ENCODE measurements around the gene CTRB2. TPM values are rescaled to one million over a fixed set of nuclear protein-coding genes. Genes with fewer than 3 reads are reported as not detected.
"Not testable (repeated sequence)": the region's sequence is repeated elsewhere in the genome, so short reads cannot be mapped to it uniquely, and the experiment has no call there.

The CTRB2 gene
- total RNA-seq, 2 experiments from 2014 or later = not detected

GRCh38 chr16:75230471-75231110, 23.6 kb upstream of the CTRB2 start:
- no peak for DNase-seq
- intact Hi-C loops (cut with micrococcal nuclease) = loop anchor here (10.0 kb wide), 2 partner anchors 234 to 534 kb away; partner anchors contain the start of gene TMEM170A
- Mint-ChIP-seq H3K9me3 (no peaks in the 10 kb centered on the region), H3K27me3 (peaks cover 1% of the 10 kb centered on the region), H3K4me3 (no peak overlapping the region), H3K36me3 (no peaks in the 10 kb centered on the region), H3K27ac (no peak overlapping the region), H3K4me1 (ENCODE audit: low read depth) (peaks cover 2% of the 10 kb centered on the region)
- ChIA-PET POLR2A (no interaction called here), CTCF (interaction anchor here (6.9 kb wide), 1 partner anchor 152 kb away, joined by 184 read pairs; no protein-coding TSS in a partner anchor)

GRCh38 chr16:75229172-75230031, 22.4 kb upstream of the CTRB2 start:
- intact Hi-C loops (cut with micrococcal nuclease) = loop anchor here (10.0 kb wide), 2 partner anchors 235 to 535 kb away; partner anchors contain the start of gene TMEM170A
- no peaks in the 10 kb centered on the region for H3K36me3 Mint-ChIP-seq
- H3K27ac Mint-ChIP-seq = no peak overlapping the region
- CTCF ChIA-PET = interaction anchor here (0.6 to 0.7 kb wide), 2 partner anchors 30 to 174 kb away, joined by 3 to 4 read pairs; no protein-coding TSS in a partner anchor
- H3K4me3 Mint-ChIP-seq = no peak overlapping the region
- H3K27me3 Mint-ChIP-seq = peaks cover 2% of the 10 kb centered on the region
- POLR2A ChIA-PET = no interaction called here
- H3K9me3 Mint-ChIP-seq = no peaks in the 10 kb centered on the region
- no peak for DNase-seq
- peaks cover 2% of the 10 kb centered on the region for H3K4me1 Mint-ChIP-seq (ENCODE audit: low read depth)

- ChIA-PET CTCF (interaction anchor here (1.3 kb wide), 1 partner anchor 8 kb away, joined by 3 read pairs; no protein-coding TSS in a partner anchor), POLR2A (no interaction called here)
- Mint-ChIP-seq H3K9me3 (no peaks in the 10 kb centered on the region), H3K36me3 (no peaks in the 10 kb centered on the region), H3K27ac (no peak overlapping the region), H3K4me3 (no peak overlapping the region), H3K4me1 (ENCODE audit: low read depth) (no peaks in the 10 kb centered on the region), H3K27me3 (peaks cover 2% of the 10 kb centered on the region)
- DNase-seq = no peak
- intact Hi-C loops (cut with micrococcal nuclease) = no loop called here
Measured at GRCh38 chr16:75228143-75228976, 21.4 kb upstream of the CTRB2 start.

- POLR2A ChIA-PET = no interaction called here
- Mint-ChIP-seq H3K36me3 (no peaks in the 10 kb centered on the region), H3K4me3 (no peak overlapping the region)
Measured at GRCh38 chr16:75227361-75228142, 20.6 kb upstream of the CTRB2 start.

GRCh38 chr16:75226550-75227360, 19.8 kb upstream of the CTRB2 start:
- no peaks in the 10 kb centered on the region for H3K4me1 Mint-ChIP-seq (ENCODE audit: low read depth)
- ChIA-PET POLR2A (no interaction called here), CTCF (interaction anchor here (1.0 kb wide), 1 partner anchor 27 kb away, joined by 3 read pairs; no protein-coding TSS in a partner anchor)
- no peak overlapping the region for H3K27ac Mint-ChIP-seq
- H3K4me3 Mint-ChIP-seq = no peak overlapping the region
- no peaks in the 10 kb centered on the region for H3K9me3 Mint-ChIP-seq
- intact Hi-C loops (cut with micrococcal nuclease) = no loop called here
- H3K27me3 Mint-ChIP-seq = peaks cover 2% of the 10 kb centered on the region
- DNase-seq = no peak
- H3K36me3 Mint-ChIP-seq = no peaks in the 10 kb centered on the region

More at GRCh38 chr16:75227361-75228142, 20.6 kb upstream of the CTRB2 start:
- Mint-ChIP-seq H3K27ac (no peak overlapping the region), H3K9me3 (no peaks in the 10 kb centered on the region), H3K27me3 (peaks cover 2% of the 10 kb centered on the region), H3K4me1 (ENCODE audit: low read depth) (no peaks in the 10 kb centered on the region)
- CTCF ChIA-PET = interaction anchor here (1.0 to 1.3 kb wide), 2 partner anchors 9 to 28 kb away, joined by 3 read pairs; no protein-coding TSS in a partner anchor
- DNase-seq = no peak
- intact Hi-C loops (cut with micrococcal nuclease) = no loop called here

GRCh38 chr16:75225678-75226515, 18.9 kb upstream of the CTRB2 start:
- Mint-ChIP-seq H3K4me1 (ENCODE audit: low read depth) (no peaks in the 10 kb centered on the region), H3K4me3 (no peak overlapping the region), H3K27me3 (peaks cover 2% of the 10 kb centered on the region), H3K36me3 (no peaks in the 10 kb centered on the region), H3K9me3 (no peaks in the 10 kb centered on the region), H3K27ac (no peak overlapping the region)
- POLR2A ChIA-PET = no interaction called here
- no peak for DNase-seq
- CTCF ChIA-PET = no interaction called here
- intact Hi-C loops (cut with micrococcal nuclease) = no loop called here

GRCh38 chr16:75225092-75225491, 18.1 kb upstream of the CTRB2 start:
- Mint-ChIP-seq H3K27ac (no peak overlapping the region), H3K27me3 (peaks cover 2% of the 10 kb centered on the region), H3K36me3 (no peaks in the 10 kb centered on the region), H3K4me3 (no peak overlapping the region), H3K9me3 (no peaks in the 10 kb centered on the region), H3K4me1 (ENCODE audit: low read depth) (no peaks in the 10 kb centered on the region)
- ChIA-PET CTCF (no interaction called here), POLR2A (no interaction called here)
- intact Hi-C loops (cut with micrococcal nuclease) = no loop called here
- no peak for DNase-seq

- POLR2A ChIA-PET = no interaction called here
- no peaks in the 10 kb centered on the region for H3K36me3 Mint-ChIP-seq
- H3K27me3 Mint-ChIP-seq = peaks cover 2% of the 10 kb centered on the region
- no peak for DNase-seq
- peaks cover 5% of the 10 kb centered on the region for H3K4me1 Mint-ChIP-seq (ENCODE audit: low read depth)
- CTCF ChIA-PET = no interaction called here
- no peaks in the 10 kb centered on the region for H3K9me3 Mint-ChIP-seq
- intact Hi-C loops (cut with micrococcal nuclease) = no loop called here
- no peak overlapping the region for H3K4me3 Mint-ChIP-seq
- no peak overlapping the region for H3K27ac Mint-ChIP-seq
Measured at GRCh38 chr16:75224306-75225082, 17.5 kb upstream of the CTRB2 start.

- H3K27me3 Mint-ChIP-seq; DNase-seq; H3K9me3 Mint-ChIP-seq; CTCF ChIA-PET; POLR2A ChIA-PET; H3K4me3 Mint-ChIP-seq; H3K4me1 Mint-ChIP-seq (ENCODE audit: low read depth); H3K27ac Mint-ChIP-seq; H3K36me3 Mint-ChIP-seq; intact Hi-C loops (cut with micrococcal nuclease): not testable (repeated sequence)
Measured at GRCh38 chr16:75223129-75223528, 16.2 kb upstream of the CTRB2 start.

All from activated CD4-positive, alpha-beta memory T cell treated with anti-CD3 and anti-CD28 coated beads for 36 hours (primary cell).